WERI-Rb-1 (cell line): Measurements from ENCODE around the gene SERPINI1.
A peak's percentile ranks its signal among the peaks of the same experiment; 100 is the strongest.

ENCODE experiments used
- DNase-seq: peaks from one replicate; pipeline ENCODE4 v3.0.0-alpha.2; 2020
- H3K27ac ChIP-seq: fragments of 250-450 bp; sonication (Bioruptor Pico); 2 replicates; pipeline ENCODE4 v1.5.1; 2020; ENCODE audit warnings: mild to moderate bottlenecking, moderate library complexity
- H3K27me3 ChIP-seq: fragments of 250-450 bp; sonication (Bioruptor Pico); 2 replicates; pipeline ENCODE4 v1.5.1; 2021; ENCODE audit warnings: mild to moderate bottlenecking, low read depth, moderate library complexity; ENCODE audit not compliant: insufficient read depth, severe bottlenecking
- H3K36me3 ChIP-seq: fragments of 250-450 bp; sonication (Bioruptor Pico); 2 replicates; pipeline ENCODE4 v1.5.1; 2020; ENCODE audit warnings: mild to moderate bottlenecking, moderate library complexity
- H3K4me3 ChIP-seq: 2 replicates; pipeline ENCODE4 v1.5.1; 2011; ENCODE audit warnings: low read depth, mild to moderate bottlenecking, control low read depth, low read length
- H3K9me3 ChIP-seq: fragments of 250-450 bp; sonication (Bioruptor Pico); 2 replicates; pipeline ENCODE4 v1.5.1; 2021; ENCODE audit warnings: mild to moderate bottlenecking, moderate library complexity; ENCODE audit not compliant: severe bottlenecking
- CTCF ChIP-seq: IDR thresholded peaks from 2 replicates; pipeline ENCODE4 v1.5.1; 2011; ENCODE audit warnings: low read depth, mild to moderate bottlenecking, control low read depth, inconsistent platforms, low read length

SERPINI1 gene

GRCh38 chr3:167736264-167736787, 805 bp downstream of the SERPINI1 start:
- Histone ChIP-seq H3K27ac (no peak overlapping the region), H3K36me3 (no peaks in the 10 kb centered on the region), H3K9me3 (no peaks in the 10 kb centered on the region), H3K4me3 (peak overlapping the region; percentile 77), H3K27me3 (no peaks in the 10 kb centered on the region)
- DNase-seq: no peak
- TF ChIP-seq CTCF: no peak

GRCh38 chr3:167736997-167737396, 1.5 kb downstream of the SERPINI1 start:
- H3K4me3 ChIP-seq: no peak overlapping the region
- no peaks in the 10 kb centered on the region for H3K9me3 ChIP-seq
- H3K27ac ChIP-seq: no peak overlapping the region
- H3K36me3 ChIP-seq: no peaks in the 10 kb centered on the region
- H3K27me3 ChIP-seq: no peaks in the 10 kb centered on the region
- no peak for DNase-seq
- no peak for TF ChIP-seq CTCF

GRCh38 chr3:167738037-167738436, 2.5 kb downstream of the SERPINI1 start:
- TF ChIP-seq CTCF: no peak
- DNase-seq: no peak
- Histone ChIP-seq H3K27ac (no peak overlapping the region), H3K4me3 (no peak overlapping the region), H3K27me3 (no peaks in the 10 kb centered on the region), H3K9me3 (no peaks in the 10 kb centered on the region), H3K36me3 (no peaks in the 10 kb centered on the region)

GRCh38 chr3:167739190-167739810, 3.8 kb downstream of the SERPINI1 start:
- Histone ChIP-seq H3K27ac (no peak overlapping the region), H3K9me3 (no peaks in the 10 kb centered on the region), H3K4me3 (no peak overlapping the region), H3K36me3 (no peaks in the 10 kb centered on the region), H3K27me3 (no peaks in the 10 kb centered on the region)
- no peak for TF ChIP-seq CTCF
- no peak for DNase-seq

- TF ChIP-seq CTCF: peak; percentile 69
- peak; percentile 62 for DNase-seq
- H3K36me3 ChIP-seq: no peaks in the 10 kb centered on the region
- H3K27me3 ChIP-seq: no peaks in the 10 kb centered on the region
- no peak overlapping the region for H3K4me3 ChIP-seq
- H3K27ac ChIP-seq: no peak overlapping the region
- H3K9me3 ChIP-seq: no peaks in the 10 kb centered on the region
These were observed 5.6 kb downstream of the SERPINI1 start for GRCh38 chr3:167740961-167741587.
